Mesenchymal stem cell (in vitro differentiated cells and primary cell): ENCODE data around the gene ANKFN1.
"Not testable (repeated sequence)": the region's sequence is repeated elsewhere in the genome, so short reads cannot be mapped to it uniquely, and the experiment has no call there.

Experiments
- DNase-seq: peaks from one replicate; pipeline ENCODE4 v3.0.0-alpha.2; 2013
- H2AFZ ChIP-seq: one replicate; pipeline ENCODE4 v1.6.1; 2013; ENCODE audit warnings: low read depth, mild to moderate bottlenecking, control low read depth, inconsistent platforms, low read length, moderate library complexity
- H2AK5ac ChIP-seq: 2 replicates; pipeline ENCODE4 v1.6.1; 2013; ENCODE audit warnings: low read length, moderate library complexity, mild to moderate bottlenecking, inconsistent platforms; ENCODE audit not compliant: severe bottlenecking
- H2BK120ac ChIP-seq: one replicate; pipeline ENCODE4 v1.6.1; 2013; ENCODE audit warnings: low read depth, mild to moderate bottlenecking, inconsistent platforms, low read length, moderate library complexity
- H2BK12ac ChIP-seq, 2 experiments: one replicate each; pipeline ENCODE4 v1.6.1; 2013; ENCODE audit warnings: inconsistent platforms in 2 of 2, low read length in 2 of 2, mild to moderate bottlenecking in 2 of 2, moderate library complexity in 2 of 2, control low read depth in 1 of 2
- H2BK15ac ChIP-seq: one replicate; pipeline ENCODE4 v1.6.1; 2013; ENCODE audit warnings: mild to moderate bottlenecking, low read depth, inconsistent platforms; ENCODE audit not compliant: poor library complexity, severe bottlenecking
- H2BK5ac ChIP-seq: 2 replicates; pipeline ENCODE4 v1.6.1; 2013; ENCODE audit warnings: low read depth, mild to moderate bottlenecking, low read length, control low read depth, inconsistent platforms; ENCODE audit not compliant: poor library complexity, severe bottlenecking
- H3K14ac ChIP-seq, 2 experiments: one replicate each; pipeline ENCODE4 v1.6.1; 2013; ENCODE audit warnings: inconsistent platforms in 2 of 2, low read length in 2 of 2, control low read depth in 1 of 2, mild to moderate bottlenecking in 1 of 2, moderate library complexity in 1 of 2
- H3K18ac ChIP-seq, 2 experiments: one replicate each; pipeline ENCODE4 v1.6.1; 2013; ENCODE audit warnings: inconsistent platforms in 2 of 2, low read length in 2 of 2, control low read depth in 1 of 2, low read depth in 1 of 2, mild to moderate bottlenecking in 1 of 2
- H3K23ac ChIP-seq, 2 experiments: one replicate each; pipeline ENCODE4 v1.6.1; 2013; ENCODE audit warnings: inconsistent platforms in 2 of 2, low read length in 2 of 2, mild to moderate bottlenecking in 2 of 2, moderate library complexity in 2 of 2, control low read depth in 1 of 2
- H3K27ac ChIP-seq: 2 replicates; pipeline ENCODE4 v1.5.1; 2013; ENCODE audit warnings: mild to moderate bottlenecking, moderate library complexity, low read length, control low read depth, inconsistent platforms; ENCODE audit not compliant: poor library complexity, severe bottlenecking
- H3K27me3 ChIP-seq, 2 experiments: 2 replicates each; pipeline versions ENCODE4 v1.6.1 to v1.7.0; 2013; ENCODE audit warnings: low read length in 2 of 2, mild to moderate bottlenecking in 2 of 2, moderate library complexity in 2 of 2, control low read depth in 1 of 2, inconsistent platforms in 1 of 2; ENCODE audit not compliant: control insufficient read depth in 1 of 2, insufficient read depth in 1 of 2
- H3K36me3 ChIP-seq, 2 experiments: 2 replicates each; pipeline versions ENCODE4 v1.6.1 to v1.7.0; 2013; ENCODE audit warnings: low read length in 2 of 2, control low read depth in 1 of 2, inconsistent platforms in 1 of 2, low read depth in 1 of 2, mild to moderate bottlenecking in 1 of 2; ENCODE audit not compliant: insufficient read depth in 2 of 2, control insufficient read depth in 1 of 2
- H3K4ac ChIP-seq, 2 experiments: one replicate each; pipeline ENCODE4 v1.6.1; 2013; ENCODE audit warnings: inconsistent platforms in 2 of 2, low read length in 2 of 2, mild to moderate bottlenecking in 2 of 2, moderate library complexity in 2 of 2, control low read depth in 1 of 2, low read depth in 1 of 2
- H3K4me1 ChIP-seq: 2 replicates; pipeline ENCODE4 v1.6.1; 2013; ENCODE audit warnings: low read depth, low read length, control low read depth; ENCODE audit not compliant: control insufficient read depth, insufficient read depth
- H3K4me2 ChIP-seq: 2 replicates; pipeline ENCODE4 v1.6.1; 2013; ENCODE audit warnings: low read length, mild to moderate bottlenecking, inconsistent platforms; ENCODE audit not compliant: poor library complexity, severe bottlenecking
- H3K4me3 ChIP-seq, 2 experiments: 2 replicates each; pipeline versions ENCODE4 v1.5.1 to v1.7.0; 2013; ENCODE audit warnings: low read length in 2 of 2, mild to moderate bottlenecking in 2 of 2, control low read depth in 1 of 2, low read depth in 1 of 2; ENCODE audit not compliant: insufficient read depth in 1 of 2
- H3K79me1 ChIP-seq: replicated peaks from 2 replicates; pipeline ENCODE4 v1.6.1; 2013; ENCODE audit warnings: mild to moderate bottlenecking, control low read depth, low read length, inconsistent platforms; ENCODE audit not compliant: poor library complexity, severe bottlenecking
- H3K9ac ChIP-seq: 2 replicates; pipeline ENCODE4 v1.7.0; 2013; ENCODE audit warnings: mild to moderate bottlenecking, low read length, moderate library complexity
- H3K9me3 ChIP-seq: 2 replicates; pipeline ENCODE4 v1.7.0; 2013; ENCODE audit warnings: mild to moderate bottlenecking, low read length; ENCODE audit not compliant: control insufficient read depth
- H4K8ac ChIP-seq: one replicate; pipeline ENCODE4 v1.6.1; 2013; ENCODE audit warnings: inconsistent platforms, mild to moderate bottlenecking, low read length, moderate library complexity
- H4K91ac ChIP-seq: one replicate; pipeline ENCODE4 v1.6.1; 2013; ENCODE audit warnings: mild to moderate bottlenecking, low read length, inconsistent platforms
- WGBS: methylation state at CpG from one replicate; pipeline ENCODE4 v1.1.7; 2013; ENCODE audit warnings: mixed read lengths; 5-methylcytosine and 5-hydroxymethylcytosine counted together

ANKFN1 gene

GRCh38 chr17:56412356-56412755, 259.1 kb downstream of the ANKFN1 start:
- H2AFZ ChIP-seq, DNase-seq, H3K27ac ChIP-seq, H3K9ac ChIP-seq, H3K27me3 ChIP-seq, H4K91ac ChIP-seq, H2BK12ac ChIP-seq, H3K79me1 ChIP-seq, H3K4me3 ChIP-seq, H3K18ac ChIP-seq, H4K8ac ChIP-seq, H2BK120ac ChIP-seq, H3K4ac ChIP-seq, H3K36me3 ChIP-seq, H3K4me1 ChIP-seq, H2BK15ac ChIP-seq, H3K4me2 ChIP-seq, H3K14ac ChIP-seq, H3K23ac ChIP-seq, H2AK5ac ChIP-seq, H2BK5ac ChIP-seq: not testable (repeated sequence)
- 55% methylated on average over 2 of the region's 2 CpGs for WGBS
- peaks cover 13% of the 10 kb centered on the region for H3K9me3 ChIP-seq

DNA sequence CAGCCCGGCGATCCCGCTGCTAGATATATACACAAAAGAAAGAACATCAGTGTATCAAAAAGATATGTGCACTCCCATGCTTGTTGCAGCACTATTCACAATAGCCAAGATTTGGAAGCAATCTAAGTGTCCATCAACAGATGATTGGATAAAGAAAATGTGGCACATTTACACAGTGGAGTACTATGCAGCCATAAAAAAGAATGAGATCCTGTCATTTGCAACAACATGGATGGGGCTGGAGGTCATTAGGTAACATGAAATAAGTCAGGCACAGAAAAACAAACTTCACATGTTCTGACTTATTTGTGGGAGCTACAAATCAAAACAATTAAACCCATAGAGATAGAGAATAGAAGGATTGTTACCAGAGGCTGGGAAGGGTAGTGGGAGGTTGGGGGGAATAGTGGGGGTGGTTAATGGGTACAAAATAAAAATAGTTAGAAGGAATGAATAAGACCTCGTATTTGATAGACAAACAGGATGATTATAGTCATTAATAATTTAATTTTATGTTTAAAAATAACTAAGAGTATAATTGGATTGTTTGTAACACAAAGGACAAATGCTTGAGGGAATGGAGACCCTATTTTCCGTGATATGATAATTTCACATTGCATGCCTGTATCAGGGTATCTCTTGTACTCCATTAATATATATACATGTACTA, 263.5 kb downstream of the ANKFN1 start:
- H2BK15ac ChIP-seq = no peak overlapping the region
- peaks cover 13% of the 10 kb centered on the region for H3K9me3 ChIP-seq
- no peak overlapping the region for H3K27ac ChIP-seq
- no peaks in the 10 kb centered on the region for H3K4me1 ChIP-seq
- no peak overlapping the region for H3K9ac ChIP-seq
- H3K4me2 ChIP-seq = no peak overlapping the region
- no peak overlapping the region for H2BK120ac ChIP-seq
- no peak overlapping the region for H3K4me3 ChIP-seq
- no peak overlapping the region for H3K14ac ChIP-seq
- no peak overlapping the region for H3K4ac ChIP-seq
- no peak overlapping the region for H2BK5ac ChIP-seq
- no peak for DNase-seq
- no peaks in the 10 kb centered on the region for H3K79me1 ChIP-seq
- no peak overlapping the region for H3K23ac ChIP-seq
- H2AK5ac ChIP-seq = no peak overlapping the region
- no peak overlapping the region for H2AFZ ChIP-seq
- 100% methylated on average over 1 of the region's 5 CpGs for WGBS
- H3K36me3 ChIP-seq = no peaks in the 10 kb centered on the region
- no peak overlapping the region for H2BK12ac ChIP-seq
- no peaks in the 10 kb centered on the region for H3K27me3 ChIP-seq
- no peak overlapping the region for H4K8ac ChIP-seq
- H3K18ac ChIP-seq = no peak overlapping the region
- H4K91ac ChIP-seq = no peak overlapping the region

DNA sequence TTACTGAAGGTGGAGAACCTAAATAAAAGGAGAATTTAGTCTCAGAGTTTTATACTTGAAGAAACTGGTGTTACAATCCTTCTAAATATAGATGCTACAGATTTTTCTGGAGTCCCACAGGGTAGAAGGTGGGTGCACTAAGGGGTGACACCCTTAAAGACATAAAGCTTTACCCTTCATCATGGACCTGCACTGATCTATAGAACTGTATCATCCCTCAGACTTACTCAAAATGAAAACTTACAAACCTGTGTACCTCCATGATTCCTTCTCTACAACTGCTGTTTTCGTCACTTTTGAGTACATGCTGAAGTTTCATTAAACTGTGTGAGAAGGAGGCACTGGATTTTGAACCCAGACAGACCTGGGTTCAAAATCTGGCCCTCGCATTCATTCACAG, 270.7 kb downstream of the ANKFN1 start:
- H3K27ac ChIP-seq = no peak overlapping the region
- no peak overlapping the region for H2BK12ac ChIP-seq
- no peak overlapping the region for H3K14ac ChIP-seq
- no peak overlapping the region for H3K4me3 ChIP-seq
- 70% methylated on average over 2 of the region's 2 CpGs for WGBS
- H2BK15ac ChIP-seq = no peak overlapping the region
- no peak overlapping the region for H3K4me2 ChIP-seq
- H4K8ac ChIP-seq = no peak overlapping the region
- no peaks in the 10 kb centered on the region for H3K9me3 ChIP-seq
- H3K23ac ChIP-seq = no peak overlapping the region
- H2BK120ac ChIP-seq = no peak overlapping the region
- no peak for DNase-seq
- no peak overlapping the region for H4K91ac ChIP-seq
- no peak overlapping the region for H3K18ac ChIP-seq
- H3K36me3 ChIP-seq = no peaks in the 10 kb centered on the region
- no peak overlapping the region for H2AFZ ChIP-seq
- H3K27me3 ChIP-seq = peaks cover 0 to 9% of the 10 kb centered on the region in 2 experiments
- no peak overlapping the region for H2AK5ac ChIP-seq
- H3K4me1 ChIP-seq = peaks cover 1% of the 10 kb centered on the region
- H3K4ac ChIP-seq = no peak overlapping the region
- H2BK5ac ChIP-seq = no peak overlapping the region
- no peak overlapping the region for H3K9ac ChIP-seq
- no peaks in the 10 kb centered on the region for H3K79me1 ChIP-seq

GRCh38 chr17:56424543-56425044, 271.3 kb downstream of the ANKFN1 start:
- peaks cover 1% of the 10 kb centered on the region for H3K4me1 ChIP-seq
- no peak overlapping the region for H2AK5ac ChIP-seq
- no peaks in the 10 kb centered on the region for H3K9me3 ChIP-seq
- no peak overlapping the region for H2BK5ac ChIP-seq
- H4K91ac ChIP-seq = no peak overlapping the region
- no peak overlapping the region for H3K4ac ChIP-seq
- no peak overlapping the region for H3K18ac ChIP-seq
- H3K27me3 ChIP-seq = peaks cover 0 to 9% of the 10 kb centered on the region in 2 experiments
- no peak overlapping the region for H3K14ac ChIP-seq
- H4K8ac ChIP-seq = no peak overlapping the region
- H2BK15ac ChIP-seq = no peak overlapping the region
- WGBS = 83% methylated on average over 1 of the region's 2 CpGs
- H3K79me1 ChIP-seq = no peaks in the 10 kb centered on the region
- H3K4me3 ChIP-seq = no peak overlapping the region
- no peak overlapping the region for H3K27ac ChIP-seq
- H2BK120ac ChIP-seq = no peak overlapping the region
- H3K4me2 ChIP-seq = no peak overlapping the region
- no peak for DNase-seq
- H2BK12ac ChIP-seq = no peak overlapping the region
- H3K23ac ChIP-seq = no peak overlapping the region
- no peak overlapping the region for H2AFZ ChIP-seq
- no peak overlapping the region for H3K9ac ChIP-seq
- H3K36me3 ChIP-seq = no peaks in the 10 kb centered on the region
